ACC112 (cell line): Measurements from ENCODE around the gene RPL22.
A peak's percentile ranks its signal among the peaks of the same experiment; 100 is the strongest.

ENCODE experiments used
- H2AFZ ChIP-seq: fragments of 200-600 bp; sonication (generic); one replicate; pipeline ENCODE4 v1.6.0; 2017; ENCODE audit warnings: antibody characterized with exemption, low read length; ENCODE audit not compliant: unreplicated experiment
- H3K27ac ChIP-seq: fragments of 200-600 bp; sonication (generic); 2 replicates; pipeline ENCODE4 v1.5.1; 2014; ENCODE audit warnings: low read depth, mild to moderate bottlenecking, antibody characterized with exemption, low read length, moderate library complexity
- H3K27me3 ChIP-seq: fragments of 200-600 bp; sonication (generic); 2 replicates; pipeline ENCODE4 v1.6.1; 2014; ENCODE audit warnings: mild to moderate bottlenecking, antibody characterized with exemption, low read length, moderate library complexity, mixed read lengths; ENCODE audit not compliant: insufficient read depth
- H3K36me3 ChIP-seq: fragments of 200-600 bp; sonication (generic); 2 replicates; pipeline ENCODE4 v1.6.1; 2016; ENCODE audit warnings: mild to moderate bottlenecking, antibody characterized with exemption, low read length, moderate library complexity, mixed read lengths; ENCODE audit not compliant: insufficient read depth
- H3K4me1 ChIP-seq: fragments of 200-600 bp; sonication (generic); one replicate; pipeline ENCODE4 v1.6.1; 2016; ENCODE audit warnings: low read length, mixed read lengths; ENCODE audit not compliant: insufficient read depth, unreplicated experiment, control insufficient read depth
- H3K4me3 ChIP-seq: fragments of 200-600 bp; sonication (generic); 2 replicates; pipeline ENCODE4 v1.5.1; 2014; ENCODE audit warnings: mild to moderate bottlenecking, low read depth, low read length
- H3K79me2 ChIP-seq: fragments of 200-600 bp; sonication (generic); one replicate; pipeline ENCODE4 v1.6.0; 2016; ENCODE audit warnings: low read length; ENCODE audit not compliant: control insufficient read depth, unreplicated experiment, insufficient read depth

RPL22 gene

GRCh38 chr1:6197746-6198427 is 1.5 kb downstream of the RPL22 start:
- H3K27ac ChIP-seq: 0 out of 2 replicates have a peak overlapping the region, but pooled peaks have one; percentile 48
- no peaks in the 10 kb centered on the region for H3K27me3 ChIP-seq
- peak overlapping the region; percentile 84 for H3K4me3 ChIP-seq
- peaks cover 18% of the 10 kb centered on the region for H3K4me1 ChIP-seq
- H3K79me2 ChIP-seq: peaks cover 51% of the 10 kb centered on the region
- no peak overlapping the region for H2AFZ ChIP-seq
- peaks cover 20% of the 10 kb centered on the region for H3K36me3 ChIP-seq

- H3K4me3 ChIP-seq: no peak overlapping the region
- H3K36me3 ChIP-seq: peaks cover 35% of the 10 kb centered on the region
- H3K27ac ChIP-seq: no peak overlapping the region
- no peaks in the 10 kb centered on the region for H3K27me3 ChIP-seq
- H2AFZ ChIP-seq: no peak overlapping the region
- peaks cover 67% of the 10 kb centered on the region for H3K79me2 ChIP-seq
- no peaks in the 10 kb centered on the region for H3K4me1 ChIP-seq
Observed at GRCh38 chr1:6191968-6192367, 7.4 kb downstream of the RPL22 start.

- peaks cover 23% of the 10 kb centered on the region for H3K36me3 ChIP-seq
- no peak overlapping the region for H3K4me3 ChIP-seq
- peaks cover 49% of the 10 kb centered on the region for H3K79me2 ChIP-seq
- no peak overlapping the region for H2AFZ ChIP-seq
- H3K27ac ChIP-seq: no peak overlapping the region
- no peaks in the 10 kb centered on the region for H3K27me3 ChIP-seq
- peaks cover 13% of the 10 kb centered on the region for H3K4me1 ChIP-seq
Observed at GRCh38 chr1:6188466-6188865, 10.9 kb downstream of the RPL22 start.

GRCh38 chr1:6185635-6186382 is 13.6 kb downstream of the RPL22 start:
- Histone ChIP-seq H3K27ac (no peak overlapping the region), H2AFZ (no peak overlapping the region), H3K4me3 (no peak overlapping the region), H3K79me2 (peaks cover 32% of the 10 kb centered on the region), H3K4me1 (peaks cover 29% of the 10 kb centered on the region), H3K36me3 (0 out of 2 replicates have a peak, but pooled peaks cover 10% of the 10 kb centered on the region), H3K27me3 (peaks cover 2% of the 10 kb centered on the region; the same call in 1 of the 2 replicates)

GRCh38 chr1:6185151-6185550 is 14.2 kb downstream of the RPL22 start:
- Histone ChIP-seq H3K79me2 (peaks cover 28% of the 10 kb centered on the region), H3K36me3 (0 out of 2 replicates have a peak, but pooled peaks cover 10% of the 10 kb centered on the region), H2AFZ (no peak overlapping the region), H3K27ac (peak overlapping the region; percentile 4; the same call in 1 of the 2 replicates), H3K4me3 (no peak overlapping the region), H3K27me3 (peaks cover 9% of the 10 kb centered on the region; the same call in 1 of the 2 replicates), H3K4me1 (peaks cover 31% of the 10 kb centered on the region)

GRCh38 chr1:6184083-6184783 is 15.2 kb downstream of the RPL22 start:
- peaks cover 31% of the 10 kb centered on the region for H3K4me1 ChIP-seq

GRCh38 chr1:6183520-6183989 is 15.8 kb downstream of the RPL22 start:
- 0 out of 2 replicates have a peak, but pooled peaks cover 3% of the 10 kb centered on the region for H3K36me3 ChIP-seq
- no peak overlapping the region for H3K27ac ChIP-seq
- H3K4me1 ChIP-seq: peaks cover 31% of the 10 kb centered on the region
- peaks cover 12% of the 10 kb centered on the region for H3K79me2 ChIP-seq
- H2AFZ ChIP-seq: no peak overlapping the region
- peaks cover 16% of the 10 kb centered on the region for H3K27me3 ChIP-seq
- no peak overlapping the region for H3K4me3 ChIP-seq

More at GRCh38 chr1:6184083-6184783, 15.2 kb downstream of the RPL22 start:
- Histone ChIP-seq H3K79me2 (peaks cover 19% of the 10 kb centered on the region), H3K36me3 (0 out of 2 replicates have a peak, but pooled peaks cover 5% of the 10 kb centered on the region), H3K4me3 (no peak overlapping the region), H2AFZ (no peak overlapping the region), H3K27ac (no peak overlapping the region), H3K27me3 (peaks cover 10% of the 10 kb centered on the region; the same call in 1 of the 2 replicates)

- peaks cover 38% of the 10 kb centered on the region for H3K27me3 ChIP-seq
Observed at GRCh38 chr1:6181347-6181770, 18.0 kb downstream of the RPL22 start.

GRCh38 chr1:6180707-6181311 is 18.6 kb downstream of the RPL22 start:
- Histone ChIP-seq H3K27me3 (peaks cover 43% of the 10 kb centered on the region), H3K4me3 (0 out of 2 replicates have a peak overlapping the region, but pooled peaks have one; percentile 28), H3K36me3 (no peaks in the 10 kb centered on the region), H3K79me2 (no peaks in the 10 kb centered on the region), H3K27ac (no peak overlapping the region), H3K4me1 (peaks cover 31% of the 10 kb centered on the region), H2AFZ (no peak overlapping the region)

More at GRCh38 chr1:6181347-6181770, 18.0 kb downstream of the RPL22 start:
- no peaks in the 10 kb centered on the region for H3K79me2 ChIP-seq
- H3K36me3 ChIP-seq: no peaks in the 10 kb centered on the region
- peaks cover 31% of the 10 kb centered on the region for H3K4me1 ChIP-seq
- peak overlapping the region; percentile 28 for H3K4me3 ChIP-seq
- no peak overlapping the region for H2AFZ ChIP-seq
- no peak overlapping the region for H3K27ac ChIP-seq

- H3K4me1 ChIP-seq: peaks cover 28% of the 10 kb centered on the region
- no peak within 1 kb of the TSS for H3K27ac ChIP-seq
- no peaks in the 10 kb centered on the region for H3K36me3 ChIP-seq
- peak within 1 kb of the TSS; percentile 28; the same call in 1 of the 2 replicates for H3K4me3 ChIP-seq
- H3K27me3 ChIP-seq: peaks cover 47% of the 10 kb centered on the region
- H3K79me2 ChIP-seq: no peaks in the 10 kb centered on the region
- H2AFZ ChIP-seq: no peak within 1 kb of the TSS
Observed at GRCh38 chr1:6180268-6180706, 19.1 kb downstream of the RPL22 start, which contains the start of gene CHD5. CHD5 (minus strand) TSS chr1:6180321; CDS start chr1:6180023, 298 bp downstream.
